Memory B cell (primary cell): ENCODE data around the gene MAGI2.
"Not testable (repeated sequence)": the region's sequence is repeated elsewhere in the genome, so short reads cannot be mapped to it uniquely, and the experiment has no call there.

ENCODE experiments used
- ATAC-seq: fragments of 150-1000 bp; cut with Tn5 transposase; 2 replicates; pipeline ENCODE4 v1.10.0; 2021; ENCODE audit warnings: low read depth, mild to moderate bottlenecking, moderate library complexity
- DNase-seq, 2 donors: peaks; one replicate each; pipeline ENCODE4 v3.0.0; 2022; ENCODE audit warnings: low spot score in 2 of 2
- H3K27ac Mint-ChIP-seq: one replicate; pipeline ENCODE4 v1.8.0; 2022; ENCODE audit warnings: mild to moderate bottlenecking, moderate library complexity, mixed read lengths
- H3K27me3 Mint-ChIP-seq: one replicate; pipeline ENCODE4 v1.8.0; 2022; ENCODE audit warnings: mixed read lengths
- H3K36me3 Mint-ChIP-seq: one replicate; pipeline ENCODE4 v1.8.0; 2022; ENCODE audit warnings: mild to moderate bottlenecking, mixed read lengths
- H3K4me1 Mint-ChIP-seq: one replicate; pipeline ENCODE4 v1.8.0; 2022; ENCODE audit warnings: mixed read lengths
- H3K4me3 Mint-ChIP-seq: one replicate; pipeline ENCODE4 v1.8.0; 2022; ENCODE audit warnings: mild to moderate bottlenecking, moderate library complexity, mixed read lengths
- H3K9me3 Mint-ChIP-seq: one replicate; pipeline ENCODE4 v1.8.0; 2022; ENCODE audit warnings: mixed read lengths

MAGI2 gene

DNA sequence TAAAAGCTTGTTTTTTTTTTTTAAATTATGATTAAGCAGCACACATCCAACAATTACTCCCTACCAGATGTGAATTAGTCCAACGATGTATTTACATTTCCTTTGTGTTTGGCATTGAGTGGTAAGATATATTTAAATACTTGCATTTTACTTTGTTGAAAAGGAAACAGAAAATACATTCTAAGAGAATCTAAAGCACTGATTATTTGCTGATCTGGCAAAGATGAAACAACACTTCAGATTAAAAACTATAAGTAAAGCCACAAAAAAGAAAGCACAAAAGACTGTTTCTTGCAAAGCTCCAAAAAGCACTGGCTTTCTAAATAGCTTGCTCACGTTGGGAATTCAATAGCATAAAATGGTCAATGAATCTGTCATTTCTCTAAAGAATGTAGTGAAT lies 1188.4 kb downstream of the MAGI2 start:
- DNase-seq (no peak), ATAC-seq (no peak)
- Mint-ChIP-seq H3K27ac (no peak overlapping the region), H3K4me3 (no peak overlapping the region), H3K4me1 (no peaks in the 10 kb centered on the region), H3K36me3 (no peaks in the 10 kb centered on the region), H3K9me3 (peaks cover 5% of the 10 kb centered on the region), H3K27me3 (peaks cover 3% of the 10 kb centered on the region)

DNA sequence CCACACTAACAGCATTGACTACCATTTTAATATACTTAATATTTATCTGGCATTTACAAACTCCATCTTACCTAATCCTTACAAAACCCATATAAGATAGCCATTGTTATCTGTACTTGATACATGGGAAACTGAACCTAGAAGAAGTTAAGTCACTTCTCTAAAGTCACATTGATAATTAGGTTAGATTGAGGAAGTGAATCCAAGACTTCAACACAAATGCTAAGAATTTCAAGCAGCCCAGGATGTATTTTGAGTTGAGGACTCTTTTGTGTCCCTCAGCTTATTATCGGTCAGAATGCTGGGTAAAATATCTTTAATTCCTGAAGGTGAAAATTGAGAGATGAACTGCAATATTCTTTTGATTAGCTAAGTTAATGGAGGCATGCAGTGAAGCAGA lies 1189.4 kb downstream of the MAGI2 start:
- H3K36me3 Mint-ChIP-seq: no peaks in the 10 kb centered on the region
- ATAC-seq (no peak), DNase-seq (no peak)
- peaks cover 4% of the 10 kb centered on the region for H3K9me3 Mint-ChIP-seq
- peaks cover 3% of the 10 kb centered on the region for H3K27me3 Mint-ChIP-seq
- H3K27ac Mint-ChIP-seq: no peak overlapping the region
- H3K4me1 Mint-ChIP-seq: no peaks in the 10 kb centered on the region
- H3K4me3 Mint-ChIP-seq: no peak overlapping the region

DNA sequence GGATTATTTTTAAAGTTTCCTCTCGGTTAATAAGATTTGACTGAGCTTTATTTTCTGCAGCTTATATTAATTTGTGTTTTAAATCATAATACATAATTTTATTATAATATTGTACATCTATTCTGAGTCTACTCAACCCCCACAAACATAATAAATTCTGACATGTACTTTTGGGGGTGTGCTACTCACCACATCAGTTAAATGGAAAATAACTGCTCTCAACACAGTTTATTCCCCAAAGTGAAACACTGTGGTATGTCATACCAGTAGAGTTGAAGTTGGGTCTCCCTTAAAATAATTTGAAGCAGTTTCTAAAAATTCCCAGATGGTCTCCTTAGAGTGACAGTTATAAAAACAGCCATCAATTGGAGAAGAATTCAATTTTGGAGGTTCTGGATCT lies 1191.7 kb downstream of the MAGI2 start:
- H3K9me3 Mint-ChIP-seq: peaks cover 4% of the 10 kb centered on the region
- H3K4me1 Mint-ChIP-seq: no peaks in the 10 kb centered on the region
- H3K27me3 Mint-ChIP-seq: peaks cover 3% of the 10 kb centered on the region
- H3K27ac Mint-ChIP-seq: no peak overlapping the region
- ATAC-seq (no peak), DNase-seq (no peak)
- no peak overlapping the region for H3K4me3 Mint-ChIP-seq
- no peaks in the 10 kb centered on the region for H3K36me3 Mint-ChIP-seq

DNA sequence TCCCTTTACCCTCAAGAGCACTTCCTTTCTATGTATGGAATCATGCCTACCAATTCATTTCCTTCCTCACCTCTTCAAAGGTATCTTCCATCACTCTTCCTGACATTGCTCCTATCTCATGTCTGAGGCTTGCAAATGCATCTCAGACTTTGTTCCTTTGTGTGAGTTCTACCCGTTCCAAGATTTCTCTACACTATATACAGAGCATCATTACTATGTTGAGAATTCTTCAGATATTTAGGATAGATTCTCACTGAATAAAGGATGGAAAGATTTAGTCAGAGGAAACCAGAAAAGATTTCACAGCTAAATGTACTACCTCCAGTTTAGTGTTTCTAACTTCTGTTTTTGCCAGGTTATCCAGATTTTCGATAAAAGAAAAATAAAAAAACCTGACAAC lies 1192.2 kb downstream of the MAGI2 start:
- DNase-seq (no peak), ATAC-seq (no peak)
- Mint-ChIP-seq H3K27ac (no peak overlapping the region), H3K4me3 (no peak overlapping the region), H3K36me3 (no peaks in the 10 kb centered on the region), H3K4me1 (no peaks in the 10 kb centered on the region), H3K9me3 (peaks cover 6% of the 10 kb centered on the region), H3K27me3 (peaks cover 3% of the 10 kb centered on the region)

DNA sequence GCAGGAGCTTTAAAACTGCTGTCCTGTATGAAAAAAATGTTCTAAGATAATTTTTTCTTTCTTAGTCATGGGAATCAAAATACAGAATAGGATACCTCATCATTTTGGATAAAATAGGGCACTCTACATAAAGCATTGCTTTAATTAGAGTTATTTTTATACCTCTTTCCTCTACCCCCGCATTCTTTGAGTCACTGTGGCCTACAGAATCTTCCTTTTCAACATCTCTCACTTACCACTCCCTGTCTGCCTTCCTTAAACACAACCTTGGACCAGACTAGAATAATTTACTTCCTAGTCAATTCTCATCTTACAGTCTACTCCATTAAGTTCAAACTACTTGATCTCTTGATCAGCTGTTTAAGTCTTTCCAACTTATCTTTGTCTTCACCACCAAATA lies 1192.6 kb downstream of the MAGI2 start:
- H3K4me1 Mint-ChIP-seq: no peaks in the 10 kb centered on the region
- DNase-seq (no peak), ATAC-seq (no peak)
- no peaks in the 10 kb centered on the region for H3K36me3 Mint-ChIP-seq
- no peak overlapping the region for H3K27ac Mint-ChIP-seq
- no peak overlapping the region for H3K4me3 Mint-ChIP-seq
- H3K27me3 Mint-ChIP-seq: peaks cover 3% of the 10 kb centered on the region
- peaks cover 6% of the 10 kb centered on the region for H3K9me3 Mint-ChIP-seq

DNA sequence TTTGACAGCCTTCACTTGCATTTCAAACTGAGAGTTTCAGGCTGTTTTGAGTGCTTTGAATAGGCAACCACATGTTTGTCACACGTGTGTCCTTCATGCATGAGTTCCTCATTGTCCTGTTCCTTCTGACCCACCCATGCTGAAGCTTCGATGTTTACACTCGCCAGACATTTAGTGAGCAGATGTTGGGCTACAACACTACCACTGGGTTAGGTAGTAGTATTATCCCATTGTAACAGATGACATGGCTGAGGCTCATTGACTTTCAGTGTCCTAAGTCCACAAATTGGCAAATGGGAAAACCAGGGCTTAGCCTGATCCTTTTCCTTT lies 1198.8 kb downstream of the MAGI2 start:
- Mint-ChIP-seq H3K27me3 (no peaks in the 10 kb centered on the region), H3K27ac (no peak overlapping the region), H3K36me3 (no peaks in the 10 kb centered on the region), H3K9me3 (peaks cover 2% of the 10 kb centered on the region), H3K4me1 (no peaks in the 10 kb centered on the region), H3K4me3 (no peak overlapping the region)
- ATAC-seq: no peak
- no peak for DNase-seq

DNA sequence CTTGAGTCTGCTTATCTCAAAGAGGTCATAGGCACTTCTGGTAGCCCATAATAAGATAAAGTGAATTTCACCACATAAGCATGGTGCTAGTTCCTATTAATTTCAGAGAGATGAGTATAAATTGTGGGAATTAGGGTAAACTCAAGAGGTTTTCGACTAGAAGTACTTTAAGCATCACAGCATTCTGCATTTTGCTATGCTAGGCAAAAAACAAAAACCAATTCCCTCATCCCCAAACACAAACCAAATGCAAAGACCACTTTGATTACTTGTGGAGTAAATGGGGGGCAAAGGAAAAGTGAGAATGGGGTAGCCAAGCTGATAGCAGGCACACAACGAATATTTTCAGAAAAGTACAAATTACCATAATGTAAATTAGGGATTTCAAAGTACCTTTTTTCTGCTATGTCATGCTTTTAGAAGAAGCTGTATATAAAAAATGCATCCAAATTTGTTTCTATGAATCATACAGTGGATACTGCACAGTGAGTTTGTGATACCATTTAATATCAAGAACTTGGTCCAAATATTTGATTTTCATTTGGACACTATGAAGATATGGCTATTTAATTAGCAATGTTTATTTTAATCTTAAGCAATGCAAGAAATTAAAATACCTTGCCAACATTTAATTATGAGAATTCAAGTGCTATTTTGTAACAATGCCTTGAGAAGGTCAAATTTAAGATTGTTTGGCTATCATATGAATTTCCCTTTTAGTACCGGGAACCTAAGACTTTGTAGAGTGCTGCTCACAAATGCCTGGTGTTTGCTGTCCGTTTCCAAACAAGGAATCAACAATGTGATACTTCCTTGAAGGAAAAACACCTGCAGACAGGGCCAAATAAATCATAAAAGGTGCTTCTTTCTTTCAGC lies 1199.4 kb downstream of the MAGI2 start:
- no peak overlapping the region for H3K4me3 Mint-ChIP-seq
- no peak overlapping the region for H3K27ac Mint-ChIP-seq
- H3K27me3 Mint-ChIP-seq: no peaks in the 10 kb centered on the region
- H3K36me3 Mint-ChIP-seq: no peaks in the 10 kb centered on the region
- no peak for DNase-seq
- H3K9me3 Mint-ChIP-seq: peaks cover 2% of the 10 kb centered on the region
- H3K4me1 Mint-ChIP-seq: no peaks in the 10 kb centered on the region
- no peak for ATAC-seq

DNA sequence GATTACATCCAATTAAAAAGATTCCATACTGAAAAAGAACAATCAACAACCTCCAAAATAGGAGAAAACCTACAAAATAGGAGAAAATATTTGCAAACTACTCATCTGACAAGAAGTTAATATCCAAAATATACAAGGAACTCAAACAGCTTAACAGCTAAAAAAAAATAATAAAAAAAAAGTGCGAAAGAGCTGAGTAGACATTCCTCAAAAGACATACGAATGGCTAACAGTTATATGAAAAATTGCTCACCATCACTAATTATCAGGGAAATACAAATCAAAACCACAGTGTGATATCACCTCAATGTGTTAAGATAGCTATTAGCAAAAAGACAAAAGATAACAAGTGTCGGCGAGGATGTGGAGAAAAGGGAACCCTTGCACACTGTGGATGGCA lies 1204.6 kb downstream of the MAGI2 start:
- H3K36me3 Mint-ChIP-seq: peaks cover 3% of the 10 kb centered on the region
- no peak overlapping the region for H3K27ac Mint-ChIP-seq
- no peaks in the 10 kb centered on the region for H3K4me1 Mint-ChIP-seq
- no peak overlapping the region for H3K4me3 Mint-ChIP-seq
- DNase-seq (no peak), ATAC-seq (no peak)
- peaks cover 8% of the 10 kb centered on the region for H3K9me3 Mint-ChIP-seq
- no peaks in the 10 kb centered on the region for H3K27me3 Mint-ChIP-seq

DNA sequence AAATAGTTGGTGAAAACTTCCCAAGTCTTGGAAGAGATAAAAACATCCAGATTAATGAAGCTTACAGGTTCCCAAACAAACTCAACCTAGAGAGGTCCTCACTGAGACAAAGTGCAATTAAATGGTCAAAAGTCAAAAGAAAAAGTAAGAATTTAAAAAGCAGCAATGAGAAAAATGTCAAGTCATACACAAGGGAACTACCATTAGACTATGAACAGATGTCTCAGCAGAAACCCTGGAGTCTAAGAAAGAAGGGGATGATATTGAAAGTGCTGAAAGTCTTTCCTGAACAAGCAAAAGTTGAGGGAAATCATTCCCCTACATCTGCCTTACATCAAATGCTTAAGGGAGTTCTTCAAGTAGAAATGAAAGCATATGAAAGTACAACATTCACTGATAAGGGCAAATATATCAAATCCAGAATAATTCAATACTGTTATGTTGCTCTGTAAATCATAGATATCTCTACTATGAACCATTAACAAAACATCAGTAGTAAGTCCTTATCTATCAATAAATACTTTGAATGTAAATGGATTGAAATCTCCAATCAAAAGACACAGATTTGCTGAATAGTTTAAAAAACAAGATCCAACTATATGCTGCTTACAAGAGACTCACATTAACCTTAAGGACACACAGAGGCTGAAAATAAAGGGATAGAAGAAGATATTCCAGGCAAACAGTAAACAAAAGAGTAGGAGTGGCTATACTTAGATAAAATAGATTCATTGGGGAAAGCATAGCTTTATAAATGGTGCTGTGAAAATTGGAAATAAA lies 1205.4 kb downstream of the MAGI2 start:
- Mint-ChIP-seq H3K27me3 (no peaks in the 10 kb centered on the region), H3K4me3 (no peak overlapping the region), H3K9me3 (peaks cover 8% of the 10 kb centered on the region), H3K36me3 (peaks cover 3% of the 10 kb centered on the region), H3K27ac (no peak overlapping the region), H3K4me1 (no peaks in the 10 kb centered on the region)
- DNase-seq (no peak), ATAC-seq (no peak)

DNA sequence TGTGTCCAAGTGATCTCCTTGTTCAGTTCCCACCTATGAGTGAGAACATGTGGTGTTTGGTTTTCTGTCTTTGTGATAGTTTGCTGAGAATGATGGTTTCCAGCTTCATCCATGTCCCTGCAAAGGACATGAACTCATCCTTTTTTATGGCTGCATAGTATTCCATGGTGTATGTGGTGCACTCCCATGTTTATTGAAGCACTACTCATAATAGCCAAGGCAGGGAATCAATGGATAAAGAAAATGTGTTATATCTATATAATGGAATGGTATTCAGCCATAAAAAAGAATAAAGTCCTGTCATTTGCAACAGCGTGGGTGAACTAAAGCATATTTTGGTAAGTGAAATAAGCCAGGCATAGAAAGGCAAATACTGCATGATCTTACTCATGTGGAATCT lies 1213.3 kb downstream of the MAGI2 start:
- not testable (repeated sequence) for H3K9me3 Mint-ChIP-seq, H3K27me3 Mint-ChIP-seq, ATAC-seq

DNA sequence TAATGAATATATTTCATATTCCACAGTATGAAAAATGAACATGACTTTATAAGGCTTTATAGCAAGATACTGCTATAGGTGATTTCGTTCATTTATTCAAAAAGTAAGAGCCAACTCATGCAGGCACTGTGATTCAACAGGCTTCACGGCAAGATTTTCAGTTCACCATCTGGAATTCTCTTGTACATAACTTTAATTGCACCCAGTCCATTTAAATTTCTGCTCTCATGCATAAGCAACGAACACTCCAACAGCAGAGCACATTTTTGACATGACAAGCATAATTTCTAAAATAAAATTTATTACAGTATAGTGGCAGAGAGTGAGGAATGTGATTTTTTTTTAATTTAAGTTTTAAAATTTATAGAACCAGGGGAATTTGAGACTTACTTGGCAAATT lies 1218.8 kb downstream of the MAGI2 start:
- Mint-ChIP-seq H3K9me3 (peaks cover 8% of the 10 kb centered on the region), H3K36me3 (no peaks in the 10 kb centered on the region), H3K27ac (no peak overlapping the region), H3K4me1 (no peaks in the 10 kb centered on the region), H3K4me3 (no peak overlapping the region), H3K27me3 (peaks cover 7% of the 10 kb centered on the region)
- DNase-seq: no peak
- no peak for ATAC-seq

More for the DNA sequence above, 1213.3 kb downstream of the MAGI2 start:
- H3K27ac Mint-ChIP-seq, H3K4me1 Mint-ChIP-seq, DNase-seq, H3K4me3 Mint-ChIP-seq, H3K36me3 Mint-ChIP-seq: not testable (repeated sequence)

DNA sequence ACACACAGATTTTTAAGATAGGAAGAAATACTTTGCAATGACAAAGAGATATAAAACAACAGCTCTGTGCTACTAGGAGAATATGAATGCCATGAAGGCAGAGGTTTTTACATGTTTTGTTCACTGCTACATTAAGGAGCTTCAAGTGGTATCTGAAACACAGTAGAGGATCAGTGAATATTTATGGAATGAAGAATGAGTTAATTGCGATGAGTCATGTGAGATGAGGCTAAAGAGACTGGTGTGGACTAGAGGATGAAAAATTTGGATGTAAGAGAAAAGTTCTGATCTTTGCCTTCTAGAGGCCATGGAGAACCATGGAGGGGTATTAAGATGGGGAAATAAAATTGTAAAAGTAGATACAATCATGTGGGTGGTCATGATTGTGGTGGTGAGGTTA lies 1220.7 kb downstream of the MAGI2 start:
- DNase-seq: no peak
- no peaks in the 10 kb centered on the region for H3K4me1 Mint-ChIP-seq

DNA sequence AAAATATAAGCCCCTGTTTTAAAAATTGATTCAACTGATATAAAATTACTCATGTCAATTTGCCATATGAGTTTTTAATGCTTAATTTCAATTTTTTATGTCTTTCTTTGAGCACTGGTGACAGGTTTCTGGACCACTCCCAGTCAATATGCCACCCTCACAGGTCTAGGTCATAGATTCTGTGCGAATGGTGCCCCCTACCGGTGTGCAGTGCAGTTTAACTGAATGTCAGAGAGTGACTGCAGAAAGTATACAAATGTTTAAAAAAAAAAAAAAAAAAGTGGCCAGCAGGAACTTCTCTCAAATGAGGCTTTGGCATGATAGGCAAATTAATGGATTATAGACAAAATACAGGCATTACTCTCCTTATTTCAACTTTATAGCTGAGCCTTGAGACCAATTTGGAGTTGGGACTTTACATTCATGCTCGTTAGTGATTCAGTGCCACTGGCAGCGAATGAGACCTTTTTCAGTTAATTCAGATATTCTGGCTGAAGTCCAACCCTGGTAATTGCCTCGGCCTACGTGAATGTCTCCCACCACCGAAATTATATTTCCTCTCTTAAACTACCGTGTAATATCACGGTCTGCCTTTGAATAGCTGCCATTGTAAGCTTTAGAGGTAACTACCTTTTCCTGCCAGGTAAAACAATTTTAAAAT lies 1227.3 kb downstream of the MAGI2 start:
- Mint-ChIP-seq H3K9me3 (no peaks in the 10 kb centered on the region), H3K36me3 (no peaks in the 10 kb centered on the region), H3K27me3 (peaks cover 7% of the 10 kb centered on the region), H3K4me3 (no peak overlapping the region), H3K27ac (no peak overlapping the region), H3K4me1 (no peaks in the 10 kb centered on the region)
- DNase-seq (no peak), ATAC-seq (no peak)

More for the DNA sequence above, 1220.7 kb downstream of the MAGI2 start:
- peaks cover 8% of the 10 kb centered on the region for H3K9me3 Mint-ChIP-seq
- peaks cover 5% of the 10 kb centered on the region for H3K27me3 Mint-ChIP-seq
- H3K36me3 Mint-ChIP-seq: no peaks in the 10 kb centered on the region
- ATAC-seq: no peak
- H3K4me3 Mint-ChIP-seq: no peak overlapping the region
- H3K27ac Mint-ChIP-seq: no peak overlapping the region

DNA sequence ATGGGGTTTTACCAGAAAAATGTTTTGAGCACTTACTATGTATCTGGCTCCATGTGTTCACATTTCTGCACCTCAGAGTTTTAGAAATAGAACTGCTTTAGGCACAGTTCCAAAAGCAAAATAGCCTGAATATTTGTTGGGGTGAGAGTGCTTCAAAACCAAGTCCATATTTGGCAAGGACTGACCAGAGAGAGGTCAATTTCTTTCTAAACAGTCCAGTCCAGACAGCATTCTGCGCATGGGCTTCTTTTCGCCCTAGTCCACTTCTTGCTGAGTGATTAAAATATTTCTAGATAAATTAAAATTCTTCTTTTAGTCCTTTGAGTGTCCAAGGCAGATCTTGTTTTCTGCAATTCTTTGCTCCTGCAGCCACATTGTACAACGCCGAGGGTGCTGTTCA lies 1227.9 kb downstream of the MAGI2 start:
- no peak for DNase-seq
- no peak overlapping the region for H3K27ac Mint-ChIP-seq
- H3K4me3 Mint-ChIP-seq: no peak overlapping the region
- ATAC-seq: no peak
- H3K9me3 Mint-ChIP-seq: no peaks in the 10 kb centered on the region
- H3K4me1 Mint-ChIP-seq: no peaks in the 10 kb centered on the region
- peaks cover 10% of the 10 kb centered on the region for H3K27me3 Mint-ChIP-seq
- H3K36me3 Mint-ChIP-seq: no peaks in the 10 kb centered on the region
